Nucleus accumbens (tissue), 56 donors: Measurements from ENCODE around the gene TRPM8.
"Not testable (repeated sequence)": the region's sequence is repeated elsewhere in the genome, so short reads cannot be mapped to it uniquely, and the experiment has no call there.

Experiments used
- DNase-seq, 56 donors: peaks; one replicate each; lab custom pipeline; 2025; lab: John Stamatoyannopoulos, UW

Gene TRPM8

DNA sequence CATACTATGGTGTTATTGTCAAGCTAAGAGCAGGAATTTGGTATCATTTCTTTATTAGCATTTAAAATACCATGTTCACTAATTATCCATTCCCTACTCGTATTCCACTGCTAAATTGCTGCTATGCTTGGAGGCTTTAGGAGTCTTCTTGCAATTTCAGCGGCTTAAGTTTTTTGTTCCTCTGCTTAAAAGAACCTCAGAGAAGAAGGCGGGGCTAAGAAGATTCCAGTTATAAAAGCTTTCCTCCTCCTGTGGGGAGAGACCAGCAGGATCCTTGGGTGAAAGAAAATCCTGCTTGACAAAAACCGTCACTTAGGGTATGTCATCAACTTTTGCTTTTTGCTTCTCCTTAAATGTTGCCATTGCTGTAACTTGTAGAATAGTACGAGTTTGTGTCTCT lies at the start of gene TRPM8:
TSS of gene TRPM8 (plus strand) at position 258 of the 400 bp plus-strand sequence. CDS start 9,165 bp downstream, outside the sequence.
- DNase-seq, result no peak

DNA sequence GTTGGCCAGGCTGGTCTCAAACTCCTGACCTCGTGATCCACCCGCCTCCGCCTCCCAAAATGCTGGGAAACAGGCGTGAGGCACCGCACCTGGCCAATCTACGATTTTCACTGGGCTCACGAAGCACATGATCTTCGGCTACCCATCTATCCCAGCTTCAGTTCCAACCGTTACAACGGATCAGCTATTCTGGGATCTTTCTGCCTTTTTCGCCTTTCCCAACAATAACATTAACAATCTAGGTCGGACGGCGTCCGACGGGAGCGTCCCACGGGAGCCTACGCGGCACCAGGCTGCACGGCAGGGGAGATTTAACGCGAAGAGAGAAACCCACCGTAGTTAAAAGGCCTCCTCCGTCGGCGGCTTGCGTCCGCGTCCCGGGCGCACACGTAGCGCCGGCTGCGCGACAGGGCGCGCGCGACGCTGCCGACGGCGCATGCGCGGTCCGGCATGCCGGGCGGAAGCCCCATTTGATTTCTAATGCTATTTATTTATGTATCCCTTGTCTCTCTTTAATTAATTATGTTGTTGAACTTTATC lies 49.1 kb upstream of the TRPM8 start, which contains the start of gene MSL3B:
TSS of gene MSL3B (minus strand) at position 394 of the 540 bp plus-strand sequence.
- DNase-seq, result peak in 7 of 56 donors; percentile 9 to 34 (median 14)

DNA sequence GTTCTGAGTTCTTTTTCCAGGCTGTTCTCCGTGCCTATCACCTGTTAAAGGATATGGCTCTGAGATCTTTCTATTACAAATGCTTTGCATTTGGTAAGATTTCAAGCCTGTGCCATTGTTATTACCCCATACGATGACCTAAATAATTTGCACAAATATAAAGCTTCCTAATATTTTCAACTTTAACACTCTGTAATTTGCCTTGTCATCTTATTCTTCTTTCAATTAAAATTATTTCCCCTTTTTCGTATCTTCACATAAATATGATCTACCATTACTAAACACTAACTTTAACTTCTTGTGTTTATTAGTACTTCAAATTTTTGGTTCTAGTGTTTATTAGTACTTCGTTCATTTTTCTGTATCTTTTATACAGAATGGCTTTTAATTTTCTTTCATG lies 45.7 kb upstream of the TRPM8 start:
- no peak for DNase-seq

DNA sequence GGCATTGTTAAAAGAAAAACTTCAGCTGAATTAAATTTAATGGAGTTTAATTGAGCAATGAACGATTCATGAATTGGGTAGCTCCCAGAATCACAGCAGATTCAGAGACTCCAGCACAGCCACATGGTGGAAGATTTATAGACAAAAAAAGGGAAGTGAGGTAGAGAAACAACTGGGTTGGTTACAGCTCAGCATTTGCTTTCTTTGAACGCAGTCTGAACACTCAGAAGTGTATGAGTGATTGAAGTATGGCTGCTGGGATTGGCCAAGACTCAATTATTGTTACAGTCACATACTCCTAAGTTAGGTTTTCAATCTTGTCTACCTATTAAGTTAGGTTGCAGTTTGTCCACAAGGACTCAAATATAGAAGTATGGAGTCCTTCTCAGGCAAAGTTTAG lies 45.0 kb upstream of the TRPM8 start:
- not testable (repeated sequence) for DNase-seq

DNA sequence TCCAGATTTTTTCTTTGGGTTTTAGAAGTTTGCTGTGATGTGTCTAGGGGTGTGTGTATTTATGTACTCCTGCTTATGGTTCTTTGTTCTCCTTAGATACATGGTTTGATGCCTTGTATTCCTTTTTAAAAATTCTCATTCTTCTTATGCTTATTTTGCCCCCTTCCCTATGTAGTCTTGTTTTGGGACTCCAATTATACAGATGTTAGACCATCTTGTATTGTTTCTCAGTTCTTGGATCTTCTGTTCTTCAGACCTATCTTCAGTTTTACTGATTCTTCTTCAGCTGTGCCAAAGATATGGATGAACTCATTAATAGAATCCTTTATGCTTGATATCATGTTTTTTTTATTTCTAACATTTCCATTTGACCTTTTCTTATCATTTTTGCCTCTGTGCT lies 34.8 kb upstream of the TRPM8 start:
- DNase-seq, result no peak

DNA sequence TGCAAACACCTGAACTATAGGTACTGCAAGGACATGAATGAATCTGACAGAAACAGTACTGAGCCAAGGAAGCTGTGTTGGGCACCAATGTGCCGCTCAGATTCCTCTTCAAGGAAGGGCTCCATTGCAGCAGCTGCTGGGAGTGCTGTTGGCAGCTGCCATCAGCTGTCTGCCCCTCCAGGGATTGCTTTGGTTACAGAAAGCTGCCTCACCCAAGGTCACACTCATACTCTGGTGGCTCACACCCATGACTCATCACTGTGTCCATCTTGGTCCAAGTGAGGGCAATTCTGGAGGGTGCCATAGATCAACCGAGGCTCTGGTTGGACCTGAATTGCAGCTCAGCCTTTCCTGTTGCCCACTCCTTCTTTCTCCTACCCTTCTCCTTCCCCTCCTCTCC lies 24.4 kb upstream of the TRPM8 start:
- no peak for DNase-seq

DNA sequence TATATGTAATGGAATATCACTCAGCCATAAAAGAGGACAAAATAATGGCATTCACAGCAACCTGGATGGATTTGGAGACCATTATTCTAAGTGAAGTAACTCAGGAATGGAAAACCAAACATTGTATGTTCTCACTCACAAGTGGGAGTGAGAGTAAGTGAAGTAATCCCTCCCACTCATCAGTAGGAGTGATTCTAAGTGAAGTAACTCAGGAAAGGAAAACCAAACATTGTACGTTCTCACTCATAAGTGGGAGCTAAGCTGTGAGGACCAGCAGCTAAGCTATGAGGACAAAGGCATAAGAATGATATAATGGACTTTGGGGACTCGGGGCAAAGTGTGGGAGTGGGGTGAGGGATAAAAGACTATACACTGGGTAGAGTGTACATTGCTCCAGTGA lies 20.9 kb upstream of the TRPM8 start:
- DNase-seq, result not testable (repeated sequence)

DNA sequence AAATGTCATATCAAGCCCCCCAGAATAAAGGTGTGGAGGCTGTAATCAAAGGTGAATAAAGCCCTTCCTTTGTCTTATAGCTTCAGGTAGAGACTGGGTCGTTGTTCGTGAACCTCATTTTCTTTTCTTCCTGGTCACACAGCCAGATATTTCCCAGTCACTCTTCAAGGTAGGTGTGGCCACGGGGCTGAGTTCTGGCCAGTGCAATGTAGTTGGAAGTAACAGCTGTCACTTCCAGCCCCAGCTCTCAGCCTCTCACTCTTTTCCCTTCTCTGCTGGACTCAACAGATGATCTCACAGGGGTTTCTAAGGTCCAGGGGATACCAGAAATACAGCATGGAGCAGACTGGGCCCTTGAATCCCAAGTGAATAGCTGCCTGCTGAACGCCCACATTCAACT lies 15.8 kb upstream of the TRPM8 start:
- no peak for DNase-seq

DNA sequence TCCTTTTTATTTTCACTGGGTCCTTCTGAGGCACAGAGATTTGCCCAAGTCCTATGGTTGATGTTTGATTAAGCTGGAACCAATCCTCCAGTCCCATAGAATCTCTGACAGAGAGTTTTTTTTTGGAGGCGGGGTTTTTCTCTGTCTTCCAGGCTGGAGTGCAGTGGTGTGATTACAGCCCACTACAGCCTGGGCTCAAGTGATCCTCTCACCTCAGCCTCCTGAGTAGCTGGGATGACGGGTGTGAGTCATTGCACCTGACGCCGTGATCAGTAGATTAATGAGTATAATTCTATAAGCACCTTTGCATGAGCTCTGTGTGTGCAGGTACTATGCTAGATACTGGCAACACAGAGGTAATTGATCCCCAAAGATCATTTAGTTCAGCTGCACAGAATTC lies 15.3 kb upstream of the TRPM8 start:
- no peak for DNase-seq

DNA sequence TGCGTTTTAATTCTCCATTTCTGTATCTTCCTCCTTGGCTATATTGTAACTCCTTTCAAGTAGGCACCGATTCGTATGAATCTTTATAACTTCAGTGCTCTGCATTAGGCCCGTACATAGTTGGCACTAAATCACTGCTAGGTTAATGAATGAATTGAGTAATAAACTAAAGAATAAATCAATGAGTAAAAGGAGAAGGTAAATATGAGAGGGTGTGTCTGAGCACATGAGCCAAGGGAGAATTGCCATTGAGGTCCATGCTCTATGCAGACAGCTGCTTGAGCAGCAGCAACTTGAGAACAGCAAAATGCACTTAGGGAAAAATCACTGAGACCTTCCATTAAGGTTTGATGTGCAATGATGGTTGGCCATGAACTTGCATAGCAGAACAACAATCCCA lies 11.2 kb upstream of the TRPM8 start:
- DNase-seq, result no peak

DNA sequence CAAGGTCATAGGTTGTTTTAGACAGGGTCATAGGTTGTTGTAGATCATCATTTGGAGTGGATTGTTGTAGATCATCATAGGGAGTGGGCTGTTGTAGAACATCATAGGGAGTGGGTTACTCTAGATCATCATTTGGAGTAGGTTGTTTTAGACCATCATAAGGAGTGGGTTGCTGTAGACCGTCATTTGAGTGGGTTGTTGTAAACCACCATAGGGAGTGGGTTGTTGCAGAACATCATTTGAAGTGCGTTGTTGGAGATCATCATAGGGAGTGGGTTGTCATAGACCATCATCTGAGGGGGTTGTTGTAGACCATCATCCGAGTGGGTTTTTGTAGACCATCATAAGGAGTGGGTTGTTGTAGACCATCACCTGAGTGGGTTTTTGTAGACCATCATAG lies 9.5 kb upstream of the TRPM8 start:
- DNase-seq, result no peak

DNA sequence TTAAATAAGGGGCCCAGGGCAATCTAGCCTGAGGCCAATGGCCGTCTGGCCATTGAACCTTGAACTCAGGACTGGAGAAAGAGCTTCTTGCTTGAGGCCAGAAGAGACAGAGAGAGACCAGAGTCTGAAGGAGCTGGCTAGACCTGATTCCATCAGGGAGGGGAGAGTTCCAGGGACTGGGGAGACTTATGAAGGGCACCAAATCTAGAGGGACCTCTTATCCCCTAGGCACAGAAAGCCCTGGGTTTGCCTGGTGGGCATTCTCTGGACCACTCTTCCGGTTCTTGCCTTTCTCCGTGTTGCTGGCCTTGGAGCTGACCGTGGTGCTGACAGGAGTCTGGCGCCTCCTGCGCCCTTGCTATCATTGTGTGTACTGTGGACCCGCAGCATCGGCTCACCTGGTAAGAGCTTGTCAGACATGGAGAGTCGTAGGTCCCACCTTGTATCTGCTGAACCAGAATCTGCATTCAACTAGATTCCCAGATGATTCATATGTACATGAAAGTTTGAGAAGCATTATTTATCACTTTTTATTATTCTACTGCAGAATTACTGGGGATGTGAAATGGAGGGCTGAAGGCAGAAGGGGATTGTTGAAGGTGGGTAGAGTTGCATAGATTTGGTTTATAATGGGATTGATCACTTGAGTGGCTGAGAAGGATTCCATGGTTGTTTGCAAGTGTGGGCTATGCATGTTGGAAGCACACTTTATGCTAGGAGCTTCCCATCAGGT lies 4.3 kb upstream of the TRPM8 start:
- DNase-seq, result no peak

DNA sequence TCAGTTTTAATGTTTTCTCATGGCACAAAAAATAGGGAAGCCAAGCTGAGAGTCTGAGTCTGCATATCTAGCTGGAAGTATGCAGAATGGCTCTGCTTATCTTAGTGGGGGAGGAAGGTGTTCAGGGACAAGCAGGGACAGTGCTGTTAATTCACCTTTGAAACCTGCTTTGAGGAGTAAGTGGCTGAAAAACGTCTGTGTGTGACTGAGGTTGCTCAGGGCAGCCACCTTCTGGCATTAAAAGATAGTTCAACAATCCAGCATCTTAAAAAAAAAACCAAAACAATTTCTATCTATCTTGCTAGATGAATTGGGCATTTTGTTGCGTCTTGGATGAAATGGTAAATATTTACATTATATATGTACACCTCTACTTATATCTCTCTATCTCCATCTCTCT lies 2.0 kb upstream of the TRPM8 start:
- peak in 1 of 56 donors; percentile 2 for DNase-seq

DNA sequence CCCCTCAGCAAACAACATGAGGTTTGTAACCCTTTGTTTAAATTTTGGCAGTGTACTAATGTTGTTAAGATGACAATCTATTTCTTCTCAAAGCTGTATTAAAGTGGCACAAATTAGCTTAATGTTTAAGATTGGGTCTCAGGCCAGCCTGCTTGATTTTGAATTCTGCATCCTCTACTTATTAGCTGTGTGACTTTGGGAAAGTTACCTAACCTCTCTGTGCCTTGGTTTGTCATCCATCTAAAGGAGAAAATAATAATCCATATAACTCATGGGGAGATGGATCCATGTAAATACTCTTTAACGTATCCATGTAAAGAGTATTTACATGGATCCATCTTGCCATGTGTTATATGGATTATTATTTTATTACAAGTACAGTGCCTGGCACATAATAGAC lies 2.1 kb downstream of the TRPM8 start:
- no peak for DNase-seq

DNA sequence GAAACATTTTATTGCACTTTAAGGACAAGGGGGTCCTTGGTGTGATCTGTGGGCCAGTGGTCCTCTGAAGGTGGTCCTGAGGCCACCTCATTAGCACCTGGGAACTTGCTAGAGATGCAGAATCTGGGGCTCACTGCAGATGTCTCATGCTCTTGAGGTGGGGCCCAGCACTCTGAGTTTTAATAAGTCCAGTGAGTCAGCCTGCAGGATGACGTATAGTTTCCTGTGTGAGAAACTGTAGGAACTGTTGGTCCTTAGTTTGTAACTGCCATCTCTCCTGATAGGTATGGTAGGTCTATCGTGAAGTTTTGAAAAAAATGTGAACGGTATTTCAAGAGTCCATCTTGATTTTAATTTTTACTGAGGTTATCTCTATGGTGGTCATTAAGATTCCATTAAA lies 2.8 kb downstream of the TRPM8 start:
- no peak for DNase-seq

DNA sequence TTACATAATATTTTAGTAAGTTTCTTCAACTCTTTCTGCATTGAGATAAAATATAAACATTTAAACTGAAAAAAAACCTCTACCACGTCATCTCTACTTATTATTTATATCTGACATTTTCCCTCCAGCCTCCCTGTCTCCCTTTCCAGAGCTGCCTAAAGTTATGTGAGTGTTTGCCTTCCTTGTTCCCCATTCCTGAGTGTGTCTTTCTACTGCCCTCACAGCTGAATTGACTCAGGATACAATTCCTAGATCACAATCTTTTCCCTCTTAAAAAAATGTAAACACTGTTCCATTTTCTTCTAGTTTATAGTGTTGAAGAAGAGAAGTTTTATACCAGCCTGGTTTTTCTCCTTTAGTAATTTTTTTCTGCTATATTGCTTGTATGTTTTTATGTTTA lies 5.3 kb downstream of the TRPM8 start:
- DNase-seq, result no peak

DNA sequence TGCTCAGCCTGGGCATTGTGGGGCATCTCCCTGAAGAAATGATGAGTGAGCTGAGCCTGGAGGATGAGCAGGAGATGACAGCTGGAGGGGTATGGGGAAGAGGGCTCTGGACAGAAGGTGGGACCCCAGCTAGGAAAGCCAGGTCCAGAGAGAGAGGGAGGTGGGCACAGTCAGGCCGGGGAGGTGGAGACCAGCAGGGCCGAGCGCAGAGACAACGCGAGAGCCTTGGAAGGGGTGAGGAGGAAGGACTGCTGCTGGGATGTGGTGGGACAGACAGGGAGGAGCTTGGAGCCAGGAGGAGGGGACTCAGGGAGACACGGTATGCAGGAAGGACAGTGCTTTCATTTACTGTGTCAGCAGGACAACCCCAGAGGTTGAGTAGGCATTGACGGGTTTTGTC lies 8.2 kb downstream of the TRPM8 start:
- no peak for DNase-seq

DNA sequence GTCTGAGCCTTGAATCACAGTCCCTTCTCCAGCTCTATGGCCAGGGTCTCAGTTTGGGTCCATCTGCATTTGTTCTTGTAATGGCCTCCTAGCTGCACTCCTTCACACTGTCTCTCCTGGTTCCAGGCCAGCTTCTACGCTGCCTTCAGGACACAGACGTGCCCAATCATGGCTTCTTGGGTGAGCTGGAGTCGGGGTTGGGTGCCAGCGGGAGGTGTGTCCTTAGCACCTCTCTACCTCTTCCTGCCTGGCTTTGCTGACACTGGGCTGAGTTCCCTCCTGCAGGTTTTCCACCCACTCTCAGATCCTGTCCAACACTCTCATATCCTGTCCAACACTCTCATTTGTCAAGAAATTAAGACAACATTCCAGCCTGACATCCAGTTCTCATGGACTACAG lies 9.6 kb downstream of the TRPM8 start:
- no peak for DNase-seq

DNA sequence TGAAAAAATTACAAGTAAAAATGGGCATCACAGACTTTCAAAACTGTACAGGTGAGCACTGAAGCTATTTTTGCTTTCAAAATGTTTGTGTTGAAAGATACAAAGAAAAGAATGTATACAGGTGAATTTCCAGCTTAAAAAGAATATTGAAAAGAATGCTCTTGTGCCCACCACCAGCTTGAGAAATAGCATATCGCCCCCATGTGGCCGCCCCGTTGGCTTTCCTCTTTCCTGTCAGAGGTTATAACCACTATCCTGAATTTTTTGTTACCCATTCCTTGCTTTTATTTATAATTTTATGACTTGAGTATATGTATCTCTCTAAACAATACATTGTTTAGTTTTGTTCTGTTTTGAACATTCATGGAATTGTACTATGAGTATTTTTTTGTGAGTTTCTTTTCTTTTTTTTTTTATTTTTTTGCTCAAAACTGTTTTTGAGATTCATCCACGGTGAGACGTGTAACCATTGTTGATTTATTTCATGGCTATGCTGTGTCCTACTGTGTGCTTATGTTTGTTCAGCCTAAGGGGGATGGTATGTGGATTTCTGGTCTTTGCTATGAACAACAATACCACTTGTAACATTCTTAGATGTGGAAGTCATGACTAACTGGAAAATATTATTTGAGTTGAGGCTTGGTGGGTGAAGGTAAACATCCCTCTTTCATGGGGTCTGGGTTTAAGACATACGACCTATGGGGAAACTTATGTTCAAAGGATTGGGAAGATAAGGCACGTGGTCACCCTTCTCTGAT lies 11.6 kb downstream of the TRPM8 start:
- DNase-seq, result peak in 7 of 56 donors; percentile 2 to 42 (median 23)

DNA sequence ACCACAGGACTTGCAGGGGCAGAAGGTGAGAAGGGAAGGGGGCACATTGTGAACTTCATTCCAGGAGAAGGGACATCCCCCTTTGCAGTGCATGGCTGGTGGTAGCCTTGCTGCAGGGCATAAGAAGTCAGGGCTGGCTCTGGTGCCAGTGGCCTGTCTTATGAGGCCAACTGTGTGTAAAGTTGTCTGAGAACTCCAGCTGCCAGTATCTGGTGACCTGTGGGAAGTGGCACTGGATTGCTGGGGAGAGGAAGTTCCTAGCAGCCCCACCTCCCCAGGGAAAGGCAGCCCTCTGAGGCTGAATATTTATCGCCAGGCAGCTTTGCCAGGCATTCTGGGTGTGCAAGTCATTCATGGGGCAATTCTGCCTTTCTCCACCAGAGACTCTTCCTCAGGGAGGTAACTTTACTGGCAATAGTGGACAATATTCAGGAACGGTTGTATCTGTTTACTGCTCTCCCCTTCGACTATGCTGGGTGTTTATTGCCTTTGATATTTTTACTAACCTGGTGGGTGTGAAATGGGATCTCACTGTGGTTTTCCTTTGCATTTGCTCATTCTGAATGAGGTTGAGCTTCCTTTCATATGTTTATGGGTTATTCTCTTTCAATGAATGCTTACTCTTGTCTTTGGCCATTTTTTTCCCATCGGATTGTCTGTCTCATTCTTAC lies 12.3 kb downstream of the TRPM8 start:
- DNase-seq, result no peak

DNA sequence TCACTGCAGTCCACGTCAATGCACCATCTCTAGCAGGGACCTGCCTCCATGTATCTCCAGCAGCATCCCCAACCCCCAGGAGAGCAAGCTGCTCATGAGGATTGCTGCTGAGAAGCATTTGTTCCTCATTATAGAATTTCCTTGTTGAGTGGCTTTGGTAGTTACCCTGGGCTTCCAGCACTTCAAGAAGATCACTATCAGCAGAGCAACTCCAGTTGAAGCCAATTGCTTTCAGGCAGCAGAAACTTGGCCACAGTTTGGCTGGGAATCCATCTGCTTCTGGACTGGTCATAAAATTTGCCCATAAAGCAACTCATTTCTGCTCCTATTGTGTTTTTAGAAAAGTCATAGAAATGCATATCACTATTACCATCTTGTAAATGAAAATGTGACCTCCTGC lies 17.4 kb downstream of the TRPM8 start:
- no peak for DNase-seq
